CD4-positive, alpha-beta T cell treated with Interleukin-15 for 1 hour (primary cell): ENCODE measurements around the gene FAM181A.

ENCODE experiments used
- DNase-seq: peaks from one replicate; pipeline ENCODE4 v3.0.0-alpha.2; 2020

The FAM181A gene

GRCh38 chr14:93905623-93906022 lies 21.5 kb upstream of the FAM181A start:
- DNase-seq = no peak

DNA sequence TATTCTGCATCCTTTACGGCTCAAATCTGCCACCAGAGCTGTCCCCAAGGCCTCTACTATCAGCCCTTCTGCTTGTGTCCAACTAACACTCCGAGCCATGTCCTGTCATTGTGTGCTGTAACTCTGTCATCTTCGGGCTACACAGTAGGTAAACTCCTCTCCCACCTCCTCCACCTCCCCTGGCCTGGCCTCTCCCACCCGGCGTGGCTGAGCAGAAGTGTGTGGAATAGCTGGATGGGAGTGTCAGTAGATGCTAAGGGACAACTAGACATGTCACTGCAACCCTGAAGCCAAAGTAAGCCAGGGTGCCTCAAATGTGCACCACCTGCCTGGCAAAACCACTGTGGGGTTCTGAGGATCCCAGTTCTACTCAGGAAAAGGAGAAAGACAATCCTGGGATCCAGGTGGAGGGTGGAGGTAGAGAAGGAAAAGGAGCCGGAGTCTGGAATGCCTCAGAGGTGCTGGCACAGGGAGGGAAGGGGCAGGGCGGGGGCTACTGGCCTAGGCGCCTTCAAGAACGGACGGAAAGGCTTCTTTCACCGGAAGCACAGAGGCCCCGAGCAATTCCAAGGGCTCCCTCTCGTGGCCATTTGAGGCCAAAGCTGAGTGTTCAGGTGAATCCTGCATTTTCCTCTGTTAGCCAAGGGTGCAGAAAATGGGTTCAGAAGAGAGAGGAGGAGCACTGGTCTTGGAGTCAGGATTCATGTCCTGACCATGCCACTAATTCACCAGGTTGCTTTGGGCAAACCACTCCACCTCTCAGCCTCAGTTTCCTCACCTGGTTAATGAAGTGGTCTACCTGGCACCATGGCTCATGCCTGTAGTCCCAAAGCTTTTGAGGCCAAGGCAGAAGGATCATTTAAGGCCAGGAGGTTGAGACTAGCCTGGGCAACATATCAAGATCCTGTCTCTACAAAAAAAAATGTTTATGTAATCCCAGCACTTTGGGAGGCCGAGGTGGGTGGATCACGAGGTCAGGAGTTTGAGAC lies 20.5 kb upstream of the FAM181A start:
- peak; percentile 38 for DNase-seq

DNA sequence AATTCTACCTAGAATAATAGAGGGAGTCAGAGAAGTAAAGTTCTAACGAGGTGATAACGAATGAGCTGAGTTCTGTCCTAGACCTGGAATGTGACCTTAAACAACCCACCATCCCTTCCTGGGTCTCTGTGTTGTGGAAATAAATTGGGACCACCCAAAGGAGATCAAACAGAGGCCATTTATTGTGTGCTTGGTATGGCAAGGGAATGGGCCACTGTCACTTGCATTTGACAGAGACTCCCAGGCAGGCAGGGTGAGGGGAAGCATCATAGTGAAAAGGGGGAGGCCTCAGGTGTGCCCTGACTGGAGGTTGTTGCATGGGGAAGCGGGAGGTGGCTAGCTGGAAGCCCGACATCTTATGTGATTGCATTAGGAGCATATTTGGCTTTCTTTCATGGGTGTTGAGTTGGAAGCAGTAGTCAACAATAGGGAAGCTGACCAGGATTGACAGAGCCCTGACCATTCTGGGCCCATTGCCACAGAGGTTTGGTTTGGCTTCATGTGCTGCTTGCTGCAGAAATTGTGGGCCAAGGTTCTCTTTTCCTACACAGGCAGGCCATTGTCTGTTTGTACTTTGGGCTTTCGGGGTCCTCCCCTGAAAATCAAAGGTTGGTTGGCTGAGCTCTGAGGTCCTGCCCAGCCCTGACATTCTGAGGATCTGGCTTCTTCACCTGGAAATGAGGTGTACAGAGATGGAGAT lies 17.6 kb upstream of the FAM181A start:
- no peak for DNase-seq

- no peak for DNase-seq
Observed at GRCh38 chr14:93911975-93912615, 15.0 kb upstream of the FAM181A start.

DNA sequence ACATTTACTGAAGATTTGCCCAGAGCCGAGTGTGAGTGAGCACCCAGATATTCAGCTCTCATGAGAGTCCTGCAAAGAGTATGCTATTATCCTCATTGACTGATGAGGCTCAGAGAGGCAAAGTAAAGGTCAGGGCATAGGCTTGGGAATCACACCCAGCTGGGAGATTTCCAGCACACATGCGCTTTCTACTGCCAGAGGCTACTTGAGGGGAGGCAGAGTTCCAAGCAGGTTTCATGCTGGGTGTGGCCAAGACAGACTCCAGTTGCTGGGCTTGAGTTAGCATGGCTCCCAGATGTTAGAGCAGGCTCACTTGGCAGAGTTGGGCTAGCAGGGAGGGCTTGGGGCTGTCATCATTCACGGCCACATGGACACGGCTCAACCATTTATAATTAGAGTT lies 14.4 kb upstream of the FAM181A start:
- no peak for DNase-seq

GRCh38 chr14:93914278-93914677 lies 12.9 kb upstream of the FAM181A start:
- no peak for DNase-seq

DNA sequence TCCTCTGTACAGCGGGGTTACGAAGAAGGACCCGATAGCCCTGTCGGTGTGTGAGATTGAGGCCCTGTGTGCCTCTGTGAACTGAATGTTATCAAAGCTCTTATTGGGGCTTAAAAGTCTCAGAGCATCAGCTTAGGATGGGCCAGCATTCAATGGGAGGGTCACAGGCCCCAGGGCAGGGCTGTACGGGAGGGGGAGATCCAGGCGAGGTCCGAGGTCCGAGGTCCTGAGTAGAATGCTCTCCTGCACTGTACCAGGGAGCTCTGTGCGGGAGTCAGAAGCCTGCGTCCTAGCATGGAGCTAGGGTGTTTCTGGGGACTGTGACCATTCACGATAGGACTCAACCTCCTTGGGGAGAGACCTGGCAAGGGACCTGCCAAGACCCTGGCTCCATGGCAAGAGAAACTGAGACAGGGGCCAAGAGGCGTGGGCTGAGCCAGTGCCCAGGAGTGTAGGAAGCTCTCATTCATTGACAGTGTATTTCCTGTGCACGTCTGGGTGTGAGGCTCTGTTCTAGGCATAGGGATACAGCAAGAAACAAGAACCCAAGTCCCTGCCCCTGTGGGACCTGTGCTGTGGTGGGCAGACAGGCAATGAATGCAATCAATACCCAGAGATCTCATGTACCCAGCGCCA lies 12.0 kb upstream of the FAM181A start:
- no peak for DNase-seq

DNA sequence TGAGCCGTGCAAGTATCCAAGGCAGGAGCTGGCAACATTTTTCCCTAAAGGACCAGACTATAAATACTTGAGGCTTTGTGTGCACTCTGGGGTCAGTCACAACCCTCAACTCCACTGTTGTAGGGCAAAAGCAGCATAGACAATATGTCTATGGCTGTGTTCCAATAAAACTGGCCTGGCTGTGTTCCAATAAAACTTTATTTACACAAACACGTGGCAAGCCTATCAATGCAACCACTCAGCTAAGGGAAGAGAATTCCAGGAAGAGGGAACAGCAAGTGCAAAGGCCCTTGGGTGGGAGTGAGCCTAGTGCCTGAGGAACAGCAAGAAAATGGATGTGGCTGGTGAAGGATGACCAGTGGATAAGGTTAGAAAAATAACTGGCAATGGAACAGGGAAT lies 11.3 kb upstream of the FAM181A start:
- DNase-seq = no peak

DNA sequence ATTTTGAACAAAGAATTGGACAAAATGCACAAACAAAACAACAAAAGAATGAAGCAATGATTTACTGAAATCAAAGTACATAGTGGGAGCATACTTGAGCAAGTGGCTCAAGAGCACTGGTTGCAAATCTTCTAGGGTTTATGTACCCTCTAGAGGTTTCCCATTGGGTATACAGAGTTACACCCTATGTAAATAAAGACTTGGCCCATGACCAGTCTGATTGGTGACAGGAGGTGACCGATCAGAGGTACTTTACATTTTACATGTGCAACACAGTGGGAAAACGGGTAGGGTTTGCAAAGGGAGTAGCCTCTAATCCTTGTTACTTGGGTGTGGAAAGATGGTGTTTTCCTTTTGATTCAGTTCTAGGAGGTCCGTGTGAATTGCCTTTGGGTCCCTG lies 10.6 kb upstream of the FAM181A start:
- DNase-seq = no peak

DNA sequence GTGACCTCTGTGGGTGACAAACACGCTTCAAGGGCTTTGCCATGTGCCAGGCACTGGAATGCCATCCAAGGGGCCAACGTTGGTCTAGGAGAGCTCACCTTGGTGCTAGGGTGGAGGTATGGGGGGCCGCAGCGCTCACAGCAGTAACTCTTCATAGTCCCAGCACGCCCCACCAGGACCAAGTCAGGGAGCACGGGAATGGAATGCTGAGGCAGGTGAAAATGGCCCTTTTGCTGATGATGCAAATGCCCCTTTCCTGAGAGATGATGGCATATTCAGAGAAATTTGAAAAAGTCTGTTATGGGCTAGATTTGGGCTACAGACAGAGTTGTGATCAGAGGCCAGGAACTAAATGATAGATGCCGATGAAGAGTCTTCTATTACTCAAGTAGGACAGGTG lies 10.0 kb upstream of the FAM181A start:
- DNase-seq = no peak

- no peak for DNase-seq
Observed at GRCh38 chr14:93921001-93921806, 5.9 kb upstream of the FAM181A start.

- no peak for DNase-seq
Observed at GRCh38 chr14:93923626-93924025, 3.5 kb upstream of the FAM181A start.

GRCh38 chr14:93924592-93925355 lies 2.4 kb upstream of the FAM181A start:
- DNase-seq = no peak

GRCh38 chr14:93925374-93925895 lies 1.7 kb upstream of the FAM181A start:
- no peak for DNase-seq

DNA sequence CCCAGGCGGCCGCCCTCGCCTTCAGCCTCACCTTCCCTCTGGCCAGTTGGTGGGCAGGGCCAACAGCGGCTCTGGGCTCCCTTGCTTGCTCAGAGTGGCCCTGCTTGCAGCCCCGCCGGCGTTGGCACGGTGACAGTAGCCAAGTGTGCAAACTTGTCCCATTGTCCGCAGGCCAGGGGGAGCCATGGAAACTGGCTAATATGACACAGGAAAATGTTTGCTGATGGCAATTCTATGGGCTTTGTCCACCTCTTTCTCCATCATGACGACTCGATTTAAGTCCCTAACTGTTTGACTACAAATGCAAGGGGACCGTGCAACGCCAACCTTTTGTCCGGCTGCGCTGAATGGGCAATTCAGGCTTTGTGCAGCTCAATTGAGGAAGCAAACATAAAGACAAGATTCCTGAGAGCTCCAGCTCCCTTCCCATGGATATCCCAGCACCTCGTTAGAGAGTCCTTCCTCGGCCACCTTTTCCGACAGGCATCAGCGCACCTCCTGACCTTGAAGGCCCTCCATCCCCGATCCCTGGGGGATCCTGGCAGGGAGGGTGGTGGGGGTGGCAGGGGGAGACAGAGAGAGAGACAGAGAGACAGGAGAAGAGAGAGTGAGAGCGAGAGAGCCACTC lies 785 bp upstream of the FAM181A start:
- DNase-seq = no peak

- DNase-seq = no peak
Observed at GRCh38 chr14:93927800-93928145, 629 bp downstream of the FAM181A start.

DNA sequence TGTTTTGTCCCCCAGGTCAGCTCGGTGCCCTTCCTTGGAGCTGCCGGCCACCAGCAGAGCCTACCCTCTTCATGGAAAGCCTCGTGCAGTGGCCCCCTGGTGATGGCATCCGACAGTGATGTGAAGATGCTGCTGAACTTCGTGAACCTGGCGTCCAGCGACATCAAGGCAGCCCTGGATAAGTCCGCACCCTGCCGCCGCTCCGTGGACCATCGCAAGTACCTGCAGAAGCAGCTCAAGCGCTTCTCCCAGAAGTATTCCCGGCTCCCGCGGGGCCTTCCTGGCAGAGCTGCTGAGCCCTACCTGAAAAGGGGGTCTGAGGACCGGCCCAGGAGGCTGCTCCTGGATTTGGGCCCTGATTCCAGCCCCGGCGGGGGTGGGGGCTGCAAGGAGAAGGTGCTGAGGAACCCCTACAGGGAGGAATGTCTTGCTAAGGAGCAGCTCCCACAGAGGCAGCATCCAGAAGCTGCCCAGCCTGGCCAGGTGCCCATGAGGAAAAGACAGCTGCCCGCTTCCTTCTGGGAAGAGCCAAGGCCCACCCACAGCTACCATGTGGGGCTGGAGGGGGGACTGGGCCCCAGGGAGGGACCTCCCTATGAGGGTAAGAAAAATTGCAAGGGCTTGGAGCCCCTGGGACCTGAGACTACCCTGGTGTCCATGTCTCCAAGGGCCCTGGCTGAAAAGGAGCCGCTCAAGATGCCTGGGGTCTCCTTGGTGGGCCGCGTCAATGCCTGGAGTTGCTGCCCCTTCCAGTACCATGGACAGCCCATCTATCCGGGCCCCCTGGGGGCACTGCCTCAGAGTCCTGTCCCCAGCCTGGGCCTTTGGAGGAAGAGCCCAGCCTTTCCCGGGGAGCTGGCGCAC lies 1.3 kb downstream of the FAM181A start:
- DNase-seq = no peak

DNA sequence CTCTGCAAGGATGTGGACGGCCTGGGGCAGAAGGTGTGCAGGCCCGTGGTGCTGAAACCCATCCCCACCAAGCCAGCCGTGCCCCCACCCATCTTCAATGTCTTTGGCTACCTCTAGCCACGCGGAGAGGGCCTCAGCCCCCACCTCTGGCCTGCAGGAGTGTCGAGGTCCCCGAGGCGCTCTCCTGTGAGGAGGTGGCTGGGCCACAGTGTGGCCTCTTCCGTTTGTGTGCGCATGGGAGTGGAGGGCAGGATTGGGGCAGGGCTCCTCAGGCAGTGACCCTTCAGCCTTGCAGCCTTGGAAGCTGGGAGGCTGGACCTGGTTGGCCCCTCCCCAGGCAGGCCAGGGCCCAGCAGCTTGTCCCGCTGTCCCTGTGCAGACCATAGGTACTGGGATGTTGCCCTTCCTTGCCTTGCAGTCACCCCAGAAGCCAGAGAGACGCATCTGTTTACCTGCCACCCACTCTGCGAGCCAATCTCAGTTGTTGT lies 1.9 kb downstream of the FAM181A start:
- no peak for DNase-seq

GRCh38 chr14:93929657-93930056 lies 2.5 kb downstream of the FAM181A start:
- no peak for DNase-seq
